ENCODE results near the gene RSAD1.

DNA sequence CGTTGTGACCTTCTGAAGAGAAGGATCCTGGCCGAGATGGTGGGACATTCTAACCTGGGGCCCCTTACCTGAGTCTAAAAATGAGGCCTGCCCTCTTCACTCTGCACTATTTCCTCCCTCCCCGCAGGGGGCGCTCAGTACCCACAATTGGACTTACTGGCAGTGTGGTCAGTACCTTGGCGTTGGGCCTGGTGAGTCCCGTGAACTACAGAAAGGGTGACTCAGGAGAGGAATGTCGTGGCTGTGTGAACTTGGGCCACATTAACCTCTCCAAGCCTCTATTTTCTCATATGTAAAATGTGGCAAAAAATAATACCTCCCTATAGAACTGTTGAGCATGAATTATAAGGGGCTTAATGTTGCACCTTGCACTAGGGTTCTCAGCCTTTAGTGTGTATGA, 3.9 kb downstream of the RSAD1 start:
- peak; percentile 83 for TF ChIP-seq CTCF (IDR thresholded peaks at IDR 0.05; ENCODE audit: insufficient read depth, low read length, poor library complexity, severe bottlenecking)
- no peak for TF ChIP-seq EZH2phosphoT487 (conservative IDR thresholded peaks at IDR 0.05; ENCODE audit: low read length)
